Measurements from ENCODE around the gene TENM3. TPM values are rescaled to one million over a fixed set of nuclear protein-coding genes. Genes with fewer than 3 reads are reported as not detected.

Gene TENM3
- polyA plus RNA-seq, 6 donors from 2014 or later, result not detected

DNA sequence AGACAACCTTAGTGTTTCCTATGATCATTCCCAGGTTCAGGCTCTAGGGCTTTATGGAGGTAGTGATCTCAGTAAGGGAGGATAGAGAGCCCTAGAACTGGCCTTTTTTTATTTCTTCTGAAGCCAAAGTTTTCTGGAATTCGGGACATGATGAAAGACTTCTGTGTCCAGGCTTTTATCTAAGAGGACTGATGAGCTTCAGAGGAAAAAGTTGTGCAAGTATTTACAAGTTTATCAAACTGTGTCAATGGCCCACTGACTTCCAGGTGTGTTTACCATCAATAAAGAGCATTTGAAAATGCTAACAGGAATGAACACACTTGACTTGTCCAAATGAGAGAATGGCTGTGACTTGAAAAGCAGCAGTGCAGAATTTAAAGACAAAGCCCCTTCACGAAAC lies 419.3 kb downstream of the TENM3 start:
- H3K36me3 Mint-ChIP-seq, result no peaks in the 10 kb centered on the region
- DNase-seq (no peak), ATAC-seq (ENCODE audit: low read depth in 2 of 2) (no peak)
- no peaks in the 10 kb centered on the region for H3K4me1 Mint-ChIP-seq
- peaks cover 0 to 4% (median 0%) of the 10 kb centered on the region in 3 donors for H3K27me3 Mint-ChIP-seq
- H3K27ac Mint-ChIP-seq, result no peak overlapping the region
- no peak overlapping the region for H3K4me3 Mint-ChIP-seq
- peaks cover 0 to 12% (median 4%) of the 10 kb centered on the region in 7 donors for H3K9me3 Mint-ChIP-seq

DNA sequence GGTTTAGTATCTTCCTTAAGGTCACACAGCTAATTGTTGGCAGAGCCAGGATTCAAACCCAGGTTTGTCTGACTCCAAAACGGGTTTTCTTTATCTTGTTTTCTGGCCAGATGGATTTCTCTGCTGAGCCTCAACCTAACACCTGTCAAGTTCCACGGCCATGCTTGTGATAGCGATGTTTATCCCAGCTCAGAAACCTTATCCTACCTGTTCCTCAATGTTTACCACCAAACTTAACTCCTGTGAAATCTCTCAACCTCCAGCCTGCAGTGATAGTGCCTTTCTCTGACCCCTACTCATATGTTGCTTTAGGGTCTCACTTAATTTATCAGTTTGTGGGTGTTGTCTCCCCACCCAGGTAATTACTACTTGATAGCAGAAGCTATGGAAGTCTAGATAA lies 428.0 kb downstream of the TENM3 start:
- H3K9me3 Mint-ChIP-seq, result no peaks in the 10 kb centered on the region
- no peaks in the 10 kb centered on the region for H3K27me3 Mint-ChIP-seq
- no peak overlapping the region for H3K4me3 Mint-ChIP-seq
- no peaks in the 10 kb centered on the region for H3K36me3 Mint-ChIP-seq
- no peak overlapping the region for H3K27ac Mint-ChIP-seq
- ATAC-seq (ENCODE audit: low read depth in 2 of 2) (no peak), DNase-seq (no peak)
- no peaks in the 10 kb centered on the region for H3K4me1 Mint-ChIP-seq

DNA sequence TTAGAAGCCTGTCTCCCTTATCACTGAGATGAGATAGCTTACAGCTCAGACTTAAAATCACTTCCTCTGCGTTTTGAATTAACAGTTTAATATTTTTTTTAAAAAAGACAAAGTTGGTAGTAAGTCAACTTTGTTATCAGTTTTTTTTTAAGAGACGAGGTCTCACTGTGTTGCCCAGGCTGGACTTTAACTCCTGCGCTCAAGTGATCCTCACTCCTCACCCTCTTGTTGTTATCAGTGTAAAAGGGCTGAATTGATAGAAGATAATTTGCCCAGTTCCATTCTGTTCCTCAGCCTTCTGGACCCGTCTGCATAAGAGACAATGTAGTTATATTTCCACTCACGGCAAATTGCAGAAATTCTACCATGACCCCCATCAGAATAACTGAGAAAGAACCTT lies 428.5 kb downstream of the TENM3 start:
- Mint-ChIP-seq H3K27me3 (no peaks in the 10 kb centered on the region), H3K4me3 (no peak overlapping the region), H3K4me1 (no peaks in the 10 kb centered on the region), H3K36me3 (no peaks in the 10 kb centered on the region), H3K27ac (no peak overlapping the region), H3K9me3 (no peaks in the 10 kb centered on the region)
- no peak for DNase-seq
- ATAC-seq (ENCODE audit: low read depth in 2 of 2), result no peak

DNA sequence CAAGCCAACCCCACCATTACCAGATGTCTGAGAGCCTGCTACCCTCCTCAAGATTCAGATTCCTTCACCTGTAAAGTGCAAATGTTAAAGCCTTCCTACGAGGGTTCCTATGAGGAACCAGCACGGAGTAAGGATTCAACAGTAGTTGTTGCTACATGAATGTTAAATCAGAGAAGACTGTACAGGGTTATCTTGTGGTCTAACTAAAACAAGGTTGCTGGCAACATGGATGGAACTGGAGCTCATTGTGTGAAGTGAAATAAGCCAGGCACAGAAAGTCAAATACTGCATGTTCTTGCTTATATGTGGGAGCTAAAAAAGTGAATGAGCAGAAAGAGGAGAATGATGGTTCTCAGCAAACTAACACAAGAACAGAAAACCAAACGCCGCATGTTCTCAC lies 435.4 kb downstream of the TENM3 start:
- DNase-seq, result no peak
- peak overlapping the region in 1 of 6 donors; percentile 64 for H3K27ac Mint-ChIP-seq
- no peaks in the 10 kb centered on the region for H3K9me3 Mint-ChIP-seq
- peaks cover 0 to 24% (median 7%) of the 10 kb centered on the region in 3 donors for H3K27me3 Mint-ChIP-seq
- H3K36me3 Mint-ChIP-seq, result no peaks in the 10 kb centered on the region
- H3K4me1 Mint-ChIP-seq, result no peaks in the 10 kb centered on the region
- H3K4me3 Mint-ChIP-seq, result no peak overlapping the region
- ATAC-seq (ENCODE audit: low read depth in 2 of 2), result no peak

DNA sequence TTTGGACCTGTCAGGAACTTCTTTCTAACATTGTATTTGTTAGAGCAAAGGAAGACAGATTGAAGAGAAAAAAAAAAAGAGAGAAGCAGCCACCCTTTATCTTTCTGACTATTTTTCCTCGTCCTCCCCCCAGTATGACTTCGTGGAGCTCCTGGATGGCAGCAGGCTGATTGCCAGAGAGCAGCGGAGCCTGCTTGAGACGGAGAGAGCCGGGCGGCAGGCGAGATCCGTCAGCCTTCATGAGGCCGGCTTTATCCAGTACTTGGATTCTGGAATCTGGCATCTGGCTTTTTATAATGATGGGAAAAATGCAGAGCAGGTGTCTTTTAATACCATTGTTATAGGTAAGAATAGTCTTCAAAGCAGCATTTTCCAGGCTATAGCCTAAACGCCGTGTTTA lies 436.3 kb downstream of the TENM3 start:
- H3K4me1 Mint-ChIP-seq, result no peaks in the 10 kb centered on the region
- DNase-seq (no peak), ATAC-seq (ENCODE audit: low read depth in 2 of 2) (no peak)
- H3K4me3 Mint-ChIP-seq, result no peak overlapping the region
- no peak overlapping the region for H3K27ac Mint-ChIP-seq
- H3K9me3 Mint-ChIP-seq, result no peaks in the 10 kb centered on the region
- H3K27me3 Mint-ChIP-seq, result peaks cover 0 to 31% (median 7%) of the 10 kb centered on the region in 3 donors
- no peaks in the 10 kb centered on the region for H3K36me3 Mint-ChIP-seq

DNA sequence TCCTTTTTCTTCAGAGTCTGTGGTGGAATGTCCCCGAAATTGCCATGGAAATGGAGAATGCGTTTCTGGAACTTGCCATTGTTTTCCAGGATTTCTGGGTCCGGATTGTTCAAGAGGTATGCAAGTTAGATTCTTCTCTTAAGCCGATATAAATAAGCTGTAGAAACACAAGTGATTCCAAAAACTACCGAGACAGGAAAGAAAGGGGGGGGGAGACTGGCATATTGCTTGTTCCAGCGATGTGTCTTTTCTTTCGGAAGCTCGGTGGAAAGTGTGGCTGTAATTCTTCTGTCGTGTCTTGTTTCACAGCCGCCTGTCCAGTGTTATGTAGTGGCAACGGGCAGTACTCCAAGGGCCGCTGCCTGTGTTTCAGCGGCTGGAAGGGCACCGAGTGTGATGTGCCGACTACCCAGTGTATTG lies 437.0 kb downstream of the TENM3 start:
- no peaks in the 10 kb centered on the region for H3K36me3 Mint-ChIP-seq
- H3K4me1 Mint-ChIP-seq, result no peaks in the 10 kb centered on the region
- ATAC-seq (ENCODE audit: low read depth in 2 of 2), result no peak
- H3K4me3 Mint-ChIP-seq, result no peak overlapping the region
- peaks cover 0 to 31% (median 7%) of the 10 kb centered on the region in 3 donors for H3K27me3 Mint-ChIP-seq
- H3K9me3 Mint-ChIP-seq, result no peaks in the 10 kb centered on the region
- peak overlapping the region in 1 of 6 donors; percentile 19 for H3K27ac Mint-ChIP-seq
- DNase-seq, result no peak

DNA sequence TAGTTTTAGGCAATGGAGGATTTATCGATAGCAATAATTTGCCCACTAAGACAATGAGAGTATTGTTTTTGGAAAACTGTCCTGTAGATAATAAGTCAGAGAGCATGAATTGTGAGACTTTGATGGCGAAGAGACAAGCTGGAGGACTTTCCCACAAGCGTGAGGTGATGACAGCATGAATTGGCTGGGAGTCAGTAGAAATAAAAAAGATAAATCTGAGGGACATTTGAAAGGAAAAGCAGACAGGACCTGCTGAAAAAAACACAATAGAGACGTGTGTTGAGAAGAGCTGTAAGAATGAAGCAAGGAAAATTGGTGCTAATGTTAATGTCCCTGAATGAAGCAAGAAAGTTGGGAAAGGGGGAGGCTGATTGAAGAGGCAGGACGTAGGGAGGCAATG lies 440.5 kb downstream of the TENM3 start:
- Mint-ChIP-seq H3K4me3 (no peak overlapping the region), H3K4me1 (no peaks in the 10 kb centered on the region), H3K9me3 (no peaks in the 10 kb centered on the region), H3K27me3 (peaks cover 0 to 28% (median 7%) of the 10 kb centered on the region in 3 donors), H3K27ac (no peak overlapping the region), H3K36me3 (no peaks in the 10 kb centered on the region)
- ATAC-seq (ENCODE audit: low read depth in 2 of 2) (no peak), DNase-seq (no peak)

DNA sequence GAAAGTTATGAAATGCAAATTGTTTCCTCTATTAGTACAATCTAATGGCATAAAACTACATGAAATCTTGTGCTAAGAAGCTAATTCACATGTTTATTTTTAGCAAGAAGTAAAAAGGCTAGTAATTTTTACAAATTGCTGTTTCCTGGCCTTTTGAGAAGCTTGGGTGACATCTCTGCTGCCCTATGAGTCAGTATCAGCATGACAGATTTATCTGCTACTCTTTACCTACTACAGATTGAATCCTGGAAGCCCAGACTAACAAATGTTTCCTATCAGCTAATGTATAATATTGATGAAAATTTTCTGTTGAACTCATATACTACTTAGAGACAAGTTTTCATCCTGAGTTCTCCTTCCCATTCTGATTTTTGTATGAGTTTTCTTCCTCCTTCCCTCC lies 441.6 kb downstream of the TENM3 start:
- Mint-ChIP-seq H3K27me3 (peaks cover 0 to 20% (median 7%) of the 10 kb centered on the region in 3 donors), H3K9me3 (peaks cover 0 to 4% (median 0%) of the 10 kb centered on the region in 7 donors), H3K4me3 (no peak overlapping the region), H3K4me1 (no peaks in the 10 kb centered on the region), H3K27ac (no peak overlapping the region), H3K36me3 (no peaks in the 10 kb centered on the region)
- ATAC-seq (ENCODE audit: low read depth in 2 of 2) (no peak), DNase-seq (no peak)

DNA sequence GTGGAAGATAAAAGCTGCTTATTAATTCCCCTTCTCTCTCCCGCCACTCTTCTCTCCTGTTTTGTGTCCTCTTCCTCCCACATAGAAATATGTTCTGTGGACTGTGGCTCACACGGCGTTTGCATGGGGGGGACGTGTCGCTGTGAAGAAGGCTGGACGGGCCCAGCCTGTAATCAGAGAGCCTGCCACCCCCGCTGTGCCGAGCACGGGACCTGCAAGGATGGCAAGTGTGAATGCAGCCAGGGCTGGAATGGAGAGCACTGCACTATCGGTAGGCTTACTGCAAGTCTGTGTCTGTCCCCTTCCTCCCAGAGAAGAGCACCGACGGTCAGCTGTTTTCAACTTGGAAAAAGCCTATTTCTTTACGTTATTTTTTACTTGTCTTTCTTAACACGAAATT lies 444.9 kb downstream of the TENM3 start:
- peaks cover 0 to 12% (median 8%) of the 10 kb centered on the region in 3 donors for H3K27me3 Mint-ChIP-seq
- no peak for ATAC-seq (ENCODE audit: low read depth in 2 of 2)
- no peaks in the 10 kb centered on the region for H3K4me1 Mint-ChIP-seq
- H3K4me3 Mint-ChIP-seq, result no peak overlapping the region
- peaks cover 0 to 4% (median 0%) of the 10 kb centered on the region in 7 donors for H3K9me3 Mint-ChIP-seq
- no peak for DNase-seq
- H3K27ac Mint-ChIP-seq, result no peak overlapping the region
- H3K36me3 Mint-ChIP-seq, result no peaks in the 10 kb centered on the region

DNA sequence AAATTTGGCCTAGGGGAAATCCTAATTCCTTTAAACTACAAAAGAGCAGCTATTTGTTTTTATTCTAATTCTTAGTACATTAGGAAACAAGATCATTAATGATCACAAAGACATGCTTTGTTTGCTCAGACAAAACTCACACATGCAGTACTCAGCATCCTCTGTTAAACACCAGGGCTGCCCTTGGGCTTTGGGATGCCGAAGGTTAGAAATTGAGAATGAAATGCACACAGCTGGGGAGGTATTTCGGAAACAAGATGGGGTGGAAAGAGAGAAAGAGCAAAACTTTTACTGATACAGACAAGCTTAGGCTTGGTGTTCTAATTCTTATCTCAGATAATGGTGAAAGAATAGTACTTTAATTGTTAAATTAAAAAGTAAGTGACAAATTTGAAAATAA lies 451.3 kb downstream of the TENM3 start:
- Mint-ChIP-seq H3K36me3 (no peaks in the 10 kb centered on the region), H3K4me3 (no peak overlapping the region), H3K4me1 (no peaks in the 10 kb centered on the region), H3K9me3 (peaks cover 0 to under 1% (median 0%) of the 10 kb centered on the region in 7 donors), H3K27me3 (peaks cover 0 to 11% (median 0%) of the 10 kb centered on the region in 3 donors), H3K27ac (no peak overlapping the region)
- no peak for DNase-seq
- ATAC-seq (ENCODE audit: low read depth in 2 of 2), result no peak

DNA sequence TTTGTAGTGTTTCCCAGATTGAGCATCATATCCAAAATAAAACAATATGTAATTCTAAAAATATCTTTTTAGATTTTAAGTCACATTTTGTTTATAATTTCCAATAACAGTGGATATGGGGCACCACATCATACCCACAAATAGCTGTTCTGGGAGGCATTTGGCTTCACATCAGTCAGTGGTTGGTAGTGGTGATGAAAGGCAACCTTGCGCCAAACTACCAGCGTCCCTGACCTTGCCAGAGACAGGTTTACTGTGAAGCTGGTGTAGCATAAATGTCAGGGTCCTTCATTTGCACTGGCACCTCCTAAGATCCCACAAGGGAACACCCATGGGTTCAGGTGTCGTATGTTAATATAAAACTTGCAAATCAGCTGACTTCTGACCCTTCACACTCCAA lies 451.8 kb downstream of the TENM3 start:
- no peak for ATAC-seq (ENCODE audit: low read depth in 2 of 2)
- Mint-ChIP-seq H3K9me3 (no peaks in the 10 kb centered on the region), H3K4me1 (no peaks in the 10 kb centered on the region), H3K4me3 (no peak overlapping the region), H3K27ac (no peak overlapping the region), H3K36me3 (no peaks in the 10 kb centered on the region), H3K27me3 (peaks cover 0 to 11% (median 0%) of the 10 kb centered on the region in 3 donors)
- DNase-seq, result no peak

DNA sequence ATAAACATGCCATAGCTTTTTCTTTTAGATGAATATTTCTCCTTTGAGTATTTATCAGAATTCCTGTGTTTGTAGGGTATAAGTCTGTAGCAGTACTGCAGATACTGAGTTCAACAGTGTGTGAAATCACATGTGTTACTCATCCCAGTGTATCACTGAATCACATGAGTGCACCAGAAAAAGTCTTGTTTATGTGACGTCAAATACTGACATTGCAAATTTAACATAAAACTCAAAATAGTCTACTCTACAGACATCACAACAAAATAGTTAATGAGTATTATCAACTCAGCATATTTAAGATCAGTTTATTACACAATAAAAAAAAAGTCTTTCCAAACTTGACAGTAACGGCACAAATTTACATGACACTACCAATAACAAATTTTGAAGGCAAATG lies 452.6 kb downstream of the TENM3 start:
- no peaks in the 10 kb centered on the region for H3K36me3 Mint-ChIP-seq
- H3K4me1 Mint-ChIP-seq, result no peaks in the 10 kb centered on the region

DNA sequence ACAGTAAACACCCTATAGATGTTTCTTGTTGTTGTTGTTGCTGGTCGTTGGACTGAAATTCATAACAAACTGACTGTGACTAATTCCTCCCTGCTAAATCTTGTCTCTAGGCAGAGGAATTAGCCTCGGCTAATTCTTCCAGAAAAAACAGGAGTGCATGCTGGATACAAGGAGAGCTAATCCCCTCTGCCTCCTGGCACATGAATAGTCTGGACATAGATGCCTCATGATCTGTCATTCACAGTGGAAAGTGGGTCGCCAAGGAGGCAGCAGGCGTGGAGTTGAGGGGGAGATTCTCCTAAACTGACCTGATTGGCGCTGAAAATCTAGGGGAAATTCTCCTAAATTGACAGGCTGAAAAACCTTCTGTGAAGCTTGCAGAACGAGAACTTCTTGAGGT lies 453.9 kb downstream of the TENM3 start:
- Mint-ChIP-seq H3K27me3 (peaks cover 0 to 11% (median 0%) of the 10 kb centered on the region in 3 donors), H3K9me3 (no peaks in the 10 kb centered on the region), H3K36me3 (no peaks in the 10 kb centered on the region), H3K4me1 (no peaks in the 10 kb centered on the region), H3K4me3 (no peak overlapping the region), H3K27ac (no peak overlapping the region)
- no peak for ATAC-seq (ENCODE audit: low read depth in 2 of 2)
- DNase-seq, result no peak

More for the DNA sequence above, 452.6 kb downstream of the TENM3 start:
- Mint-ChIP-seq H3K4me3 (no peak overlapping the region), H3K27ac (no peak overlapping the region), H3K9me3 (no peaks in the 10 kb centered on the region), H3K27me3 (peaks cover 0 to 8% (median 0%) of the 10 kb centered on the region in 3 donors)
- ATAC-seq (ENCODE audit: low read depth in 2 of 2) (no peak), DNase-seq (no peak)

DNA sequence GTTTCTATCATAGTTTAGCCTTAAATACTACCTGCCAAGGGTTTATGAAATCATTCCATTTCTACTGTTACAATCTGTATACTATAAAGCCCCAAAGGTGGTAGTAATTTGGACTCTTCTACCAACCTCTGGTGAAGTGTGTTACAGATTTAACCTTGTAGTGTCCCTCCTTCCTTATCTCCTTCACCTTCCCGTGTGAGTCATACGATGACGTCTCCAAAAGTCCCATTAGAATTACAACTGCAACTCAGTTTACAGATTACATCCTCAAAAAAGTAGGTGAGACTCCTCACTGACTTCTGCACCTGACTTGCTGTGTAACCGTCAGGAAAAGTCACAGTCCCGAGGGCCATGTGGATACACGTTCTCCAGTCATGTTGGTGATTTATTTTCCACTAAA lies 455.0 kb downstream of the TENM3 start:
- Mint-ChIP-seq H3K4me3 (no peak overlapping the region), H3K9me3 (no peaks in the 10 kb centered on the region), H3K36me3 (no peaks in the 10 kb centered on the region), H3K27ac (no peak overlapping the region), H3K4me1 (no peaks in the 10 kb centered on the region), H3K27me3 (peaks cover 0 to 7% (median 0%) of the 10 kb centered on the region in 3 donors)
- ATAC-seq (ENCODE audit: low read depth in 2 of 2) (no peak), DNase-seq (no peak)

DNA sequence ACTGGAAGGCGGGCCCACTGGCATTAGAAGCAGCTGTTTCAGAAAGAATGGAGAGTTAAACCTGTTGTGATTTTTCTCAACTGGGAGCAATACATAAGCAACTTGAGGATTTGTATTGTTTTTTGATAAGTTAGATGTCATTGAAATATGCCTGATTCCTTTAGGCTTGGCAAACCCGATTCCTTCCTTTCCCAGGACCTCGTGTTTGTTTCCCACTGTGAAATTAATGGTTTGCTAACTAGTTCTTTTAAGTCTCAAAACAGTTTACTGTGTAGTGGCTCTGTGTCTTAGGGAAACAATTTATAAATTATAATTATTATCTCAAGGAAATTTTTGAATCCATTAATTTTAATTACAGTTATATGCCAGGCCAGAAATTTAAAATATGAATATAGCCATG lies 456.0 kb downstream of the TENM3 start:
- ATAC-seq (ENCODE audit: low read depth in 2 of 2) (no peak), DNase-seq (no peak)
- H3K36me3 Mint-ChIP-seq, result no peaks in the 10 kb centered on the region
- peaks cover 0 to 7% (median 0%) of the 10 kb centered on the region in 3 donors for H3K27me3 Mint-ChIP-seq
- H3K4me3 Mint-ChIP-seq, result no peak overlapping the region
- H3K27ac Mint-ChIP-seq, result no peak overlapping the region
- no peaks in the 10 kb centered on the region for H3K4me1 Mint-ChIP-seq
- no peaks in the 10 kb centered on the region for H3K9me3 Mint-ChIP-seq
